HepG2 (cell line): ENCODE results near the gene CHAF1B. TPM values are rescaled to one million over a fixed set of nuclear protein-coding genes. Genes with fewer than 3 reads are reported as not detected.

Experiments used
- ATAC-seq: fragments of 200-7000 bp; cut with Tn5 transposase; 3 replicates; pipeline ENCODE4 v1.9.1; 2020; ENCODE audit warnings: mild to moderate bottlenecking, moderate library complexity
- BruUV-seq: library from RNA; stranded (reverse); fragments of 400-500 nt; replicated peaks from 2 replicates; lab custom pipeline; 2021; lab: Mats Ljungman, UMichigan
- CTCF ChIA-PET: fragments of 300-600 bp; formaldehyde crosslinking; extraction: SDS; loops from one replicate; lab custom pipeline; 2021; ENCODE audit warnings: low total read pairs, inconsistent platforms, low intra/inter-chr PET ratio; lab: Yijun Ruan, JAX
- POLR2A ChIA-PET: fragments of 350-600 bp; sonication (Branson Sonifier 250); formaldehyde crosslinking; loops from one replicate; lab custom pipeline; 2020; ENCODE audit warnings: antibody characterized with exemption, inconsistent platforms; lab: Yijun Ruan, JAX
- DNase-seq: peaks from one replicate; pipeline ENCODE4 v3.0.0-alpha.2; 2015; ENCODE audit warnings: low spot score
- FAIRE-seq: peaks from 3 replicates; lab custom pipeline; 2011; peaks lifted over from hg19 to GRCh38; lab: Jason Lieb, UNC
- H2AFZ ChIP-seq: one replicate; pipeline ENCODE4 v1.6.1; 2011; ENCODE audit warnings: low read length, inconsistent platforms
- H3K27ac ChIP-seq: fragments of 300-600 bp; 3 replicates; pipeline ENCODE4 v1.8.0; 2011; ENCODE audit warnings: mixed run types, mild to moderate bottlenecking, mixed read lengths, low read length, inconsistent platforms; ENCODE audit not compliant: insufficient read depth; ENCODE audit errors: extremely low read length
- H3K27me3 ChIP-seq, 2 experiments: fragments of 200-600 bp in 1 of 2; 2 replicates in 1 of 2; 3 replicates in 1 of 2; pipeline versions ENCODE4 v1.6.0 to v1.8.0; 2011; ENCODE audit warnings: low read length in 2 of 2, mild to moderate bottlenecking in 2 of 2, moderate library complexity in 2 of 2, inconsistent platforms in 1 of 2; ENCODE audit not compliant: insufficient read depth in 2 of 2, control insufficient read depth in 1 of 2
- H3K36me3 ChIP-seq, 2 experiments: fragments of 200-600 bp in 1 of 2; replicated peaks in 1 of 2; 2 replicates in 1 of 2; 3 replicates in 1 of 2; pipeline versions ENCODE4 v1.5.1 to v1.8.0; 2011; ENCODE audit warnings: low read length in 2 of 2, inconsistent platforms in 1 of 2; ENCODE audit not compliant: insufficient read depth in 2 of 2, control insufficient read depth in 1 of 2
- H3K4me1 ChIP-seq: 2 replicates; pipeline ENCODE4 v1.5.1; 2012; ENCODE audit warnings: low read length, inconsistent platforms; ENCODE audit not compliant: insufficient read depth
- H3K4me2 ChIP-seq: 2 replicates; pipeline ENCODE4 v1.6.0; 2011; ENCODE audit warnings: low read depth, low read length, inconsistent platforms
- H3K4me3 ChIP-seq, 3 experiments: fragments of 200-600 bp in 1 of 3; sonication (generic), shearing (Covaris generic) in 1 of 3; replicated peaks in 1 of 3; 2 replicates each; pipeline ENCODE4 v1.5.1; 2011 to 2016; ENCODE audit warnings: low read length in 3 of 3, inconsistent platforms in 2 of 3, low read depth in 2 of 3, mild to moderate bottlenecking in 2 of 3, control low read depth in 1 of 3, mixed read lengths in 1 of 3; ENCODE audit not compliant: insufficient read depth in 1 of 3
- H3K79me2 ChIP-seq: one replicate; pipeline ENCODE4 v1.6.1; 2011; ENCODE audit warnings: low read length, inconsistent platforms; ENCODE audit not compliant: insufficient read depth
- H3K9ac ChIP-seq: 2 replicates; pipeline ENCODE4 v1.6.0; 2011; ENCODE audit warnings: mild to moderate bottlenecking, low read depth, low read length, inconsistent platforms; ENCODE audit not compliant: insufficient read depth
- H3K9me3 ChIP-seq: 2 replicates; pipeline ENCODE4 v1.5.1; 2012; ENCODE audit warnings: mild to moderate bottlenecking, low read length
- H4K20me1 ChIP-seq: 2 replicates; pipeline ENCODE4 v1.6.0; 2011; ENCODE audit warnings: inconsistent platforms, mild to moderate bottlenecking, low read length, moderate library complexity; ENCODE audit not compliant: insufficient read depth
- HNF4G ChIP-seq, 2 experiments: sonication (generic) in 1 of 2; formaldehyde crosslinking in 1 of 2; IDR thresholded peaks; 2 replicates each; pipeline versions ENCODE4 v1.4.0 to v1.6.1; 2011 to 2020; ENCODE audit warnings: borderline replicate concordance in 2 of 2, low read depth in 2 of 2, mild to moderate bottlenecking in 2 of 2, low read length in 1 of 2, missing genetic modification reagents in 1 of 2, moderate library complexity in 1 of 2
- KMT2B ChIP-seq: IDR thresholded peaks from 2 replicates; pipeline ENCODE4 v1.6.1; 2016; ENCODE audit warnings: missing genetic modification reagents, missing compliant biosample characterization
- NPAS2 ChIP-seq: sonication (generic); formaldehyde crosslinking; IDR thresholded peaks from 2 replicates; pipeline ENCODE4 v1.8.0; 2022; ENCODE audit warnings: mild to moderate bottlenecking, missing genetic modification reagents, borderline replicate concordance
- PRPF4 ChIP-seq: fragments of 200-400 bp; formaldehyde crosslinking; IDR thresholded peaks from 2 replicates; pipeline ENCODE4 v1.6.1; 2016; ENCODE audit warnings: low read length, low read depth; ENCODE audit not compliant: poor library complexity, severe bottlenecking
- SRY ChIP-seq: sonication (generic); formaldehyde crosslinking; IDR thresholded peaks from 2 replicates; pipeline ENCODE4 v1.8.0; 2022; ENCODE audit warnings: mild to moderate bottlenecking, missing genetic modification reagents
- STAT6 ChIP-seq: sonication (generic); formaldehyde crosslinking; IDR thresholded peaks from 2 replicates; pipeline ENCODE4 v1.4.0; 2020; ENCODE audit warnings: missing genetic modification reagents, mild to moderate bottlenecking, borderline replicate concordance
- YY1 ChIP-seq: IDR thresholded peaks from 2 replicates; pipeline ENCODE4 v1.6.1; 2011; ENCODE audit warnings: low read length, low read depth, moderate library complexity, mild to moderate bottlenecking; ENCODE audit not compliant: insufficient read depth, insufficient replicate concordance
- ZBTB46 ChIP-seq: sonication (generic); formaldehyde crosslinking; IDR thresholded peaks from 2 replicates; pipeline ENCODE4 v1.4.0; 2020; ENCODE audit warnings: mild to moderate bottlenecking, missing genetic modification reagents, borderline replicate concordance
- ZNF33A ChIP-seq: sonication (generic); formaldehyde crosslinking; IDR thresholded peaks from 2 replicates; pipeline ENCODE4 v1.5.1; 2020; ENCODE audit warnings: missing genetic modification reagents, mild to moderate bottlenecking, moderate library complexity, borderline replicate concordance
- ZNF576 ChIP-seq: sonication (generic); formaldehyde crosslinking; IDR thresholded peaks from 2 replicates; pipeline ENCODE4 v1.4.0; 2020; ENCODE audit warnings: mild to moderate bottlenecking, missing genetic modification reagents
- WGBS: methylation state at CpG from one replicate; pipeline ENCODE4 v1.1.6; 2017; ENCODE audit warnings: low lambda C conversion rate; 5-methylcytosine and 5-hydroxymethylcytosine counted together
- in situ Hi-C: cut with HindIII; loops from 2 replicates; pipeline ENCODE4 v1.10.0; 2017; ENCODE audit warnings: low pct_unique_long_range_greater_than_20kb; ENCODE audit not compliant: extremely low pct_ligation_motif_present
- intact Hi-C: fragments of 100-400 bp; cut with micrococcal nuclease; formaldehyde crosslinking; loops from one replicate; pipeline ENCODE4 v1.10.0; 2022; ENCODE audit not compliant: unreplicated experiment
- polyA plus RNA-seq, 8 experiments: library from polyadenylated mRNA; depleted of rRNA in 3 of 8; stranded (reverse) in 7 of 8; unstranded in 1 of 8; fragments of >200 nt; fragmentation: Illumina TruSeq in 4 of 8; extraction: Trizol in 4 of 8; gene quantifications; 2 replicates each; pipeline versions ENCODE4 v1.2.1 to v1.2.3, GENCODE V29; 2011 to 2016; ENCODE audit warnings: low read depth in 4 of 8, missing spikeins in 1 of 8, mixed read lengths in 1 of 8; ENCODE audit not compliant: insufficient read depth in 1 of 8
- total RNA-seq, 5 experiments: library from RNA; depleted of rRNA; stranded (reverse); fragments of >200 nt; fragmentation: Illumina TruSeq; extraction: Trizol; gene quantifications; 2 replicates each; pipeline ENCODE4 v1.2.3, GENCODE V29; 2016; ENCODE audit warnings: low read depth in 1 of 5

CHAF1B gene
- total and polyA plus RNA-seq, 2 of the 13 experiments (the other 11 are each of a cell fraction or from before 2014, with no cell fraction given), result 5.1 to 14.1 TPM

GRCh38 chr21:36377391-36377842, 7.8 kb upstream of the CHAF1B start:
- Histone ChIP-seq H3K4me2 (no peak overlapping the region), H3K36me3 (peaks cover 5 to 42% of the 10 kb centered on the region in 2 experiments; a peak in 4 of 5 replicates), H3K27me3 (no peaks in the 10 kb centered on the region), H3K79me2 (no peaks in the 10 kb centered on the region)
- no peak for FAIRE-seq
- in situ Hi-C loops, result no loop called here
- DNase-seq, result no peak
- intact Hi-C loops, result no loop called here
- POLR2A ChIA-PET, result no interaction called here
- TF ChIP-seq STAT6 (CRISPR knock-in tag), result no peak
- no peak for TF ChIP-seq ZBTB46 (CRISPR knock-in tag)
- TF ChIP-seq KMT2B (CRISPR knock-in tag), result no peak
- no peak for TF ChIP-seq NPAS2 (CRISPR knock-in tag)
- no peak for TF ChIP-seq SRY (CRISPR knock-in tag)
- no peak for TF ChIP-seq ZNF576 (CRISPR knock-in tag)
- TF ChIP-seq ZNF33A, result no peak
- no peak for TF ChIP-seq HNF4G (IDR thresholded peaks at IDR 0.05; ENCODE audit: borderline replicate concordance, low read depth, low read length)
- TF ChIP-seq HNF4G (CRISPR knock-in tag; IDR thresholded peaks at IDR 0.05; ENCODE audit: borderline replicate concordance, low read depth), result no peak
- no peak for TF ChIP-seq YY1
- TF ChIP-seq PRPF4, result no peak
- TF ChIP-seq, all 625 proteins: peak for 0
- no peak overlapping the region for H3K4me3 ChIP-seq
- no peaks in the 10 kb centered on the region for H4K20me1 ChIP-seq
- H3K9me3 ChIP-seq, result no peaks in the 10 kb centered on the region
- BruUV-seq, result TSS peak; percentile 21
- peaks cover 17% of the 10 kb centered on the region; the same call in 1 of the 2 replicates for H3K4me1 ChIP-seq
- no peak overlapping the region for H2AFZ ChIP-seq
- CTCF ChIA-PET, result no interaction called here
- H3K9ac ChIP-seq, result no peak overlapping the region
- no peak overlapping the region for H3K27ac ChIP-seq
- 87% methylated on average over 7 of the region's 7 CpGs for WGBS
- ATAC-seq, result no peak
